Brain microvascular endothelial cell (primary cell): ENCODE measurements around the gene RASAL3.

Experiments used
- DNase-seq: peaks from one replicate; pipeline ENCODE4 v3.0.0-alpha.2; 2020
- H3K27ac ChIP-seq: fragments of 250-450 bp; sonication (Bioruptor Pico); 2 replicates; pipeline ENCODE4 v1.5.1; 2020; ENCODE audit warnings: mild to moderate bottlenecking, moderate library complexity
- H3K27me3 ChIP-seq: fragments of 250-450 bp; sonication (Bioruptor Pico); replicated peaks from 2 replicates; pipeline ENCODE4 v1.5.1; 2020; ENCODE audit warnings: mild to moderate bottlenecking
- H3K36me3 ChIP-seq: fragments of 250-450 bp; sonication (Bioruptor Pico); replicated peaks from 2 replicates; pipeline ENCODE4 v1.5.1; 2020; ENCODE audit warnings: mild to moderate bottlenecking
- H3K4me3 ChIP-seq: 2 replicates; pipeline ENCODE4 v1.5.1; 2011; ENCODE audit warnings: low read depth, mild to moderate bottlenecking, control low read depth, low read length, moderate library complexity
- in situ Hi-C: cut with HindIII; loops from 2 replicates; pipeline ENCODE4 v1.10.0; 2017; ENCODE audit warnings: low sequenced_read_pairs, low pct_ligation_motif_present
- TF ChIP-seq, protein P1 (sequence below): IDR thresholded peaks from 2 replicates; pipeline ENCODE4 v1.5.1; 2011; ENCODE audit warnings: low read depth, mild to moderate bottlenecking, moderate library complexity, low read length, control low read depth, inconsistent platforms; ENCODE audit errors: missing control alignments

Gene RASAL3

DNA sequence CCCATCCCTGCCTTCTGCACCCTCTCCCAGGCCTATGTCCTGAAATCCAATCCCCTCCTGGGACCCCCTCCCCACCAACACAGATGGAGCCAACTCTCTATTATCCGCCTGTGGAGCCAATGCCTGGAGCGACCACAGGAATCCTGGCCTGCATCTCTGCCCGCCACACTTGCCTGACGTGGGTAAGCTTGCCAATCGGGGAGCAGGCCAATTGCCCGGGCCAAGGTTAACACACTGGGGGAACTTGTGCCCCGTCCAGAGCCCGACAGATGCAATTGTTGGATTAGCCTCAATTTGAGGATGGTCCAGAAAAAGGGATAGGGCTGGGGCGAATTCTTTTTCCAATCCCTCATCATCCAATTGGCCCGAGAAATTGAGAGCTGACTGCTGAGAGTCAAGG is 20.5 kb downstream of the RASAL3 start:
- TF ChIP-seq, protein P1, sequence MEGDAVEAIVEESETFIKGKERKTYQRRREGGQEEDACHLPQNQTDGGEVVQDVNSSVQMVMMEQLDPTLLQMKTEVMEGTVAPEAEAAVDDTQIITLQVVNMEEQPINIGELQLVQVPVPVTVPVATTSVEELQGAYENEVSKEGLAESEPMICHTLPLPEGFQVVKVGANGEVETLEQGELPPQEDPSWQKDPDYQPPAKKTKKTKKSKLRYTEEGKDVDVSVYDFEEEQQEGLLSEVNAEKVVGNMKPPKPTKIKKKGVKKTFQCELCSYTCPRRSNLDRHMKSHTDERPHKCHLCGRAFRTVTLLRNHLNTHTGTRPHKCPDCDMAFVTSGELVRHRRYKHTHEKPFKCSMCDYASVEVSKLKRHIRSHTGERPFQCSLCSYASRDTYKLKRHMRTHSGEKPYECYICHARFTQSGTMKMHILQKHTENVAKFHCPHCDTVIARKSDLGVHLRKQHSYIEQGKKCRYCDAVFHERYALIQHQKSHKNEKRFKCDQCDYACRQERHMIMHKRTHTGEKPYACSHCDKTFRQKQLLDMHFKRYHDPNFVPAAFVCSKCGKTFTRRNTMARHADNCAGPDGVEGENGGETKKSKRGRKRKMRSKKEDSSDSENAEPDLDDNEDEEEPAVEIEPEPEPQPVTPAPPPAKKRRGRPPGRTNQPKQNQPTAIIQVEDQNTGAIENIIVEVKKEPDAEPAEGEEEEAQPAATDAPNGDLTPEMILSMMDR, result no peak
- in situ Hi-C loops, result no loop called here

DNA sequence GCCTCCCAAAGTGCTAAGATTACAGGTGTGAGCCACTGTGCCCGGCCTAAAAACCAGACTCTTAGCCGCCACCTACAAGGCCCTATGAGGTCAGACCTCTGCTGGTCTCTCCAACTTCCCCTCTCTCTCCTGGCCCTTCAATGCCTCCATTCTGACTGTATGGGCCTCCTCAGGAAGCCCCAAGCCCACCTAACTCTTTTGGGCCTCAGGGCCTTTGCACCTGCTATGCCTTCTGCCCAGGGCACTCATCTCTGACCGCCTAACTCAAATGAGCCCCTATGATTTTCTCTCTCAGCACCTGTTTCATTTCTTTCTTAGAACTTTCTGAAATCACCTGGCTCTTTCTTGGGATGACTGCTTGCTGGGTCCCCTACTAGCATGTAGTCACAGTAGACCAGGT is 21.0 kb downstream of the RASAL3 start:
- Histone ChIP-seq H3K27ac (no peak overlapping the region), H3K27me3 (no peaks in the 10 kb centered on the region), H3K36me3 (no peaks in the 10 kb centered on the region), H3K4me3 (no peak overlapping the region)
- DNase-seq, result no peak
- TF ChIP-seq, protein P1, result no peak
- in situ Hi-C loops, result no loop called here

More for the DNA sequence above, 20.5 kb downstream of the RASAL3 start:
- no peak overlapping the region for H3K27ac ChIP-seq
- H3K4me3 ChIP-seq, result no peak overlapping the region
- no peak for DNase-seq
- no peaks in the 10 kb centered on the region for H3K36me3 ChIP-seq
- H3K27me3 ChIP-seq, result no peaks in the 10 kb centered on the region

DNA sequence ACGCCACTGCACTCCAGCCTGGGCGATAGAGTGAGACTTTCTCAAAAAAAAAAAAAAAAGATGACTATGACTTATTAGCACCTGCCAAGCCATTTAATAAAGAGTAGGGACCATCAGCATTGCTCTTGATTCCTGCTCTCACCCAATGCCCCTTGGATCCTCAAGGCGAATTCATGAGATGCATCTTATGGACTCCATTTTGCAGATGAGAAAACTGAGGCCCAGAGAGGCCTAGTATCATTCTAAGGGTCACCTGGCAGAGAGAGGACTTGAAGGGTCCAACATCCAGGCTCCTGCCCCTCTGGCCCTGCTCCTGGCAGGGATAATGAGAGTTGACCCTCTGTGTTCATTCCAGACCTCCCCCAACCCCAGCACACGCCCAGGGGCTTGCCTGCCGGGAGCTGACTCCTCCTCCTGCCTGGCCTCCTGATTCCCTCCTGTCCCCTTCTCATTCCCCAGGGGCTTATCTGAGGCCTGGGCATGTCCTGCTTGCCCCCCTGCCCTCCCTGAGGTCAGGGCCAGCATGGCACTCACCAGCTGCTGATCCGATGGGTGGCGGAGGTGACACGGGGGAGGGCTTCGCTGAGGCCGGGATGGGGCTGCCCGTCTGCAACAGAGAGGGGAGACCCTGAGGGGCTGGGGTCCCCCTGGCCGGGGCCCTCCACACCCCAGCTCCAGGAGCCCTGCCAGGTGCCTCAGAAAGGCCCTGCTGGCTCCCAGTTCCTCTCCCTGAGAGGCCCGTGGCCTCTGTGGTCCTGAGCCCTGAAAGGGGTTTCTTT is 22.0 kb downstream of the RASAL3 start:
- H3K36me3 ChIP-seq, result no peaks in the 10 kb centered on the region
- TF ChIP-seq, protein P1, result no peak
- no peak overlapping the region for H3K27ac ChIP-seq
- H3K4me3 ChIP-seq, result no peak overlapping the region
- DNase-seq, result no peak
- in situ Hi-C loops, result no loop called here
- no peaks in the 10 kb centered on the region for H3K27me3 ChIP-seq

DNA sequence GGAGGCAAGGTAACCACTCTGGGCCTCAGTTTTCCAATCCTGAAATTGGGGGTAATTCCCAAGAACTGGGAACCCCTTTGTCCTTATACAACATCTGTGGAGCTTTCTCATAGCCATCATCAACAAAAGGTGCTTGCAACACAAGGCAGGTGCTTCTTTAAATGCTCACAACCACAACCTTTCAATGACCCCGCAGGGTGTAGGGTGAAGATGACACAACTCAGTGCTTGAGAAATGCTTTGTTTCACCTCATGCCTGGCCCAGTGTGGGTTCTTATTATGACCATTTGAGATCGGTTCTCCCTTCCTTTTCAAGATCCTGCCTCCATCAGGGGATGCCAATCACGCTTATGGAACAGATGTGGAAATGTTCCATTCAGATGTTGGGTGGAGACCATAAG is 23.0 kb downstream of the RASAL3 start:
- Histone ChIP-seq H3K36me3 (no peaks in the 10 kb centered on the region), H3K27ac (no peak overlapping the region), H3K4me3 (no peak overlapping the region), H3K27me3 (no peaks in the 10 kb centered on the region)
- DNase-seq, result no peak
- in situ Hi-C loops, result no loop called here
- TF ChIP-seq, protein P1, result no peak

DNA sequence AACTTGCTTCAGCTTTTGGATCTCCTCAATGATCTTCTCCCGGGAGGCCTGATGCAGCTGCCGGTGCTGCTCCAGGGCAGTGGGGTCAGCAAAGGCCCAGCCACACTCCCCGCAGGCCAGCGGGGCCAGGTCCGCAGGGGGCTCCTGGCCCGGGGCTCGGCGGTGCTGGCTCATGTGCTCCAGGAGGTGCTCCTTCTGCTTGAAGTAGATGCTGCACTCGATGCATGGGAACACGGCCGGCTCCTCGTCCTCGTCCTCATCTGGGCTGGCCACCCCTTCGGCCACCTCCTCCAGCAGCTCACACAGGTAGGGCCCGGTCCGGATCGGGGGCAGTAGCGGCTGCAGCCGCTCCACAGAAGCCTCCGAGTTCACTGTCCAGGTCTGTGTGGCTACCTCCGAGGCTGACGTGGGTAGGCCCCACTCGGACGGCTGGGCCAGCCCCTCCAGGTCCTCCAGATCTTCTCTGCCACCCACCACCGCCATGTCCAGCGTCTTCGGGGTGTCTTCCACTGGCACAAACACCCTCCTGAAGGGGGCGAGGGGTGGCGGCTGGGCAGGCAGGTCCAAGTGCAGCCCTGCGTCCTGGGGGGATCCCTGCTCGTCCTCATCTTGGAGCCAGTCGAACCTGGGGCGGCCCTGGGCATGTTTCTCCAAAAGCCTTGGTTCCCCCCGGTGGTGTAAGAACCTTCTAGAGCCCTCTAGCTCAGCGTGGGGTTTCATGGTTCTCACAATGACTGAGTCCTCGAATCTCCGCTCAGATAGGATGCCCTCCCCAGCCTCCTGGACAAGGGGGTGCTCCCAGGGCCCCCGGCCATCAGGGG is 24.3 kb downstream of the RASAL3 start:
- in situ Hi-C loops, result no loop called here
- no peaks in the 10 kb centered on the region for H3K27me3 ChIP-seq
- no peak overlapping the region for H3K27ac ChIP-seq
- DNase-seq, result no peak
- no peaks in the 10 kb centered on the region for H3K36me3 ChIP-seq
- TF ChIP-seq, protein P1, result no peak
- H3K4me3 ChIP-seq, result no peak overlapping the region
